ENCODE results near the gene C2orf76.
"Not testable (repeated sequence)": the region's sequence is repeated elsewhere in the genome, so short reads cannot be mapped to it uniquely, and the experiment has no call there.

C2orf76 gene

GRCh38 chr2:119282996-119283511 is 83.6 kb downstream of the C2orf76 start:
- H3K9ac ChIP-seq (ENCODE audit: insufficient read length) = no peak overlapping the region
- DNase-seq (ENCODE audit: low read depth, low spot score) = no peak
- H3K27ac ChIP-seq = no peak overlapping the region
- no peaks in the 10 kb centered on the region for H3K9me3 ChIP-seq (ENCODE audit: low read depth, low read length)
- no peaks in the 10 kb centered on the region for H3K36me3 ChIP-seq (ENCODE audit: insufficient read depth, low read length)
- no peak for TF ChIP-seq EZH2 (IDR thresholded peaks at IDR 0.05)
- TF ChIP-seq FOXP2 (optimal IDR thresholded peaks at IDR 0.05; ENCODE audit: control extremely low read depth, extremely low read length, insufficient read depth) = no peak
- TF ChIP-seq POLR2AphosphoS5 (IDR thresholded peaks at IDR 0.05; ENCODE audit: borderline replicate concordance, low read depth, low read length) = no peak
- no peak overlapping the region for H3K4me3 ChIP-seq

- no peak for DNase-seq (ENCODE audit: low read depth, low spot score)
- no peak overlapping the region for H3K4me3 ChIP-seq
Observed at GRCh38 chr2:119282146-119282995, 84.3 kb downstream of the C2orf76 start.

GRCh38 chr2:119280680-119281079 is 86.0 kb downstream of the C2orf76 start:
- H3K9ac ChIP-seq (ENCODE audit: insufficient read length) = no peak overlapping the region
- TF ChIP-seq EZH2 (IDR thresholded peaks at IDR 0.05) (no peak), POLR2AphosphoS5 (IDR thresholded peaks at IDR 0.05; ENCODE audit: borderline replicate concordance, low read depth, low read length) (no peak), FOXP2 (optimal IDR thresholded peaks at IDR 0.05; ENCODE audit: control extremely low read depth, extremely low read length, insufficient read depth) (no peak)
- no peak for DNase-seq (ENCODE audit: low read depth, low spot score)
- H3K9me3 ChIP-seq (ENCODE audit: low read depth, low read length) = no peaks in the 10 kb centered on the region
- H3K4me3 ChIP-seq = no peak overlapping the region
- no peaks in the 10 kb centered on the region for H3K36me3 ChIP-seq (ENCODE audit: insufficient read depth, low read length)
- no peak overlapping the region for H3K27ac ChIP-seq

More at GRCh38 chr2:119282146-119282995, 84.3 kb downstream of the C2orf76 start:
- TF ChIP-seq FOXP2 (optimal IDR thresholded peaks at IDR 0.05; ENCODE audit: control extremely low read depth, extremely low read length, insufficient read depth) (no peak), EZH2 (IDR thresholded peaks at IDR 0.05) (no peak), POLR2AphosphoS5 (IDR thresholded peaks at IDR 0.05; ENCODE audit: borderline replicate concordance, low read depth, low read length) (no peak)
- Histone ChIP-seq H3K9me3 (ENCODE audit: low read depth, low read length) (no peaks in the 10 kb centered on the region), H3K27ac (no peak overlapping the region), H3K9ac (ENCODE audit: insufficient read length) (no peak overlapping the region), H3K36me3 (ENCODE audit: insufficient read depth, low read length) (no peaks in the 10 kb centered on the region)

GRCh38 chr2:119279666-119280065 is 87.0 kb downstream of the C2orf76 start:
- TF ChIP-seq FOXP2 (optimal IDR thresholded peaks at IDR 0.05; ENCODE audit: control extremely low read depth, extremely low read length, insufficient read depth) (no peak), POLR2AphosphoS5 (IDR thresholded peaks at IDR 0.05; ENCODE audit: borderline replicate concordance, low read depth, low read length) (no peak), EZH2 (IDR thresholded peaks at IDR 0.05) (no peak)
- H3K27ac ChIP-seq = no peak overlapping the region
- no peak overlapping the region for H3K4me3 ChIP-seq
- no peaks in the 10 kb centered on the region for H3K9me3 ChIP-seq (ENCODE audit: low read depth, low read length)
- H3K9ac ChIP-seq (ENCODE audit: insufficient read length) = no peak overlapping the region
- H3K36me3 ChIP-seq (ENCODE audit: insufficient read depth, low read length) = no peaks in the 10 kb centered on the region
- DNase-seq (ENCODE audit: low read depth, low spot score) = no peak

GRCh38 chr2:119278946-119279345 is 87.7 kb downstream of the C2orf76 start:
- Histone ChIP-seq H3K9me3 (ENCODE audit: low read depth, low read length) (no peaks in the 10 kb centered on the region), H3K9ac (ENCODE audit: insufficient read length) (no peak overlapping the region), H3K36me3 (ENCODE audit: insufficient read depth, low read length) (no peaks in the 10 kb centered on the region), H3K4me3 (no peak overlapping the region), H3K27ac (no peak overlapping the region)
- DNase-seq (ENCODE audit: low read depth, low spot score) = no peak
- TF ChIP-seq EZH2 (IDR thresholded peaks at IDR 0.05) (no peak), POLR2AphosphoS5 (IDR thresholded peaks at IDR 0.05; ENCODE audit: borderline replicate concordance, low read depth, low read length) (no peak), FOXP2 (optimal IDR thresholded peaks at IDR 0.05; ENCODE audit: control extremely low read depth, extremely low read length, insufficient read depth) (no peak)

- not testable (repeated sequence) for H3K9me3 ChIP-seq (ENCODE audit: low read depth, low read length); H3K36me3 ChIP-seq (ENCODE audit: insufficient read depth, low read length)
Observed at GRCh38 chr2:119278385-119278784, 88.2 kb downstream of the C2orf76 start.

GRCh38 chr2:119276864-119277263 is 89.8 kb downstream of the C2orf76 start:
- no peaks in the 10 kb centered on the region for H3K9me3 ChIP-seq (ENCODE audit: low read depth, low read length)
- no peaks in the 10 kb centered on the region for H3K36me3 ChIP-seq (ENCODE audit: insufficient read depth, low read length)
- H3K4me3 ChIP-seq = no peak overlapping the region
- TF ChIP-seq FOXP2 (optimal IDR thresholded peaks at IDR 0.05; ENCODE audit: control extremely low read depth, extremely low read length, insufficient read depth) (no peak), POLR2AphosphoS5 (IDR thresholded peaks at IDR 0.05; ENCODE audit: borderline replicate concordance, low read depth, low read length) (no peak), EZH2 (IDR thresholded peaks at IDR 0.05) (no peak)
- DNase-seq (ENCODE audit: low read depth, low spot score) = no peak
- no peak overlapping the region for H3K27ac ChIP-seq
- H3K9ac ChIP-seq (ENCODE audit: insufficient read length) = no peak overlapping the region

More at GRCh38 chr2:119278385-119278784, 88.2 kb downstream of the C2orf76 start:
- DNase-seq (ENCODE audit: low read depth, low spot score); H3K4me3 ChIP-seq; H3K27ac ChIP-seq; H3K9ac ChIP-seq (ENCODE audit: insufficient read length): not testable (repeated sequence)

GRCh38 chr2:119267604-119268003 is 99.0 kb downstream of the C2orf76 start:
- DNase-seq (ENCODE audit: low read depth, low spot score) = no peak
- Histone ChIP-seq H3K9ac (ENCODE audit: insufficient read length) (no peak overlapping the region), H3K36me3 (ENCODE audit: insufficient read depth, low read length) (no peaks in the 10 kb centered on the region), H3K9me3 (ENCODE audit: low read depth, low read length) (no peaks in the 10 kb centered on the region), H3K4me3 (no peak overlapping the region), H3K27ac (no peak overlapping the region)
- TF ChIP-seq EZH2 (IDR thresholded peaks at IDR 0.05) = no peak
- TF ChIP-seq FOXP2 (optimal IDR thresholded peaks at IDR 0.05; ENCODE audit: control extremely low read depth, extremely low read length, insufficient read depth) = no peak
- TF ChIP-seq POLR2AphosphoS5 (IDR thresholded peaks at IDR 0.05; ENCODE audit: borderline replicate concordance, low read depth, low read length) = no peak
